BJ (cell line): ENCODE measurements around the gene PCLAF. TPM values are rescaled to one million over a fixed set of nuclear protein-coding genes. Genes with fewer than 3 reads are reported as not detected.

ENCODE experiments used
- CTCF ChIA-PET: fragments of 350-600 bp; formaldehyde crosslinking; extraction: SDS; loops from one replicate; lab custom pipeline; 2021; ENCODE audit warnings: antibody characterized with exemption, inconsistent platforms; lab: Yijun Ruan, JAX
- POLR2A ChIA-PET: fragments of 300-600 bp; sonication (Branson Sonifier 250); formaldehyde crosslinking; extraction: SDS; loops from one replicate; lab custom pipeline; 2021; ENCODE audit warnings: antibody characterized with exemption; lab: Charles Lee
- DNase-seq: peaks from one replicate; pipeline ENCODE4 v3.0.0-alpha.2; 2011; ENCODE audit warnings: low read depth
- H3K27me3 ChIP-seq: 2 replicates; pipeline ENCODE4 v1.6.0; 2011; ENCODE audit warnings: low read length; ENCODE audit not compliant: control insufficient read depth, insufficient read depth
- H3K36me3 ChIP-seq: 2 replicates; pipeline ENCODE4 v1.5.1; 2011; ENCODE audit warnings: low read length; ENCODE audit not compliant: control insufficient read depth, insufficient read depth
- H3K4me3 ChIP-seq: 2 replicates; pipeline ENCODE4 v1.5.1; 2011; ENCODE audit warnings: low read depth, mild to moderate bottlenecking, control low read depth, low read length
- polyA plus RNA-seq: library from polyadenylated mRNA; depleted of rRNA; stranded (reverse); fragments of >200 nt; gene quantifications from 2 replicates; pipeline ENCODE4 v1.2.3, GENCODE V29; 2011
- TF ChIP-seq, protein P1 (sequence below): IDR thresholded peaks from 2 replicates; pipeline ENCODE4 v1.5.1; 2011; ENCODE audit warnings: low read depth, mild to moderate bottlenecking, control low read depth, inconsistent platforms, low read length, moderate library complexity; ENCODE audit not compliant: insufficient read depth

Gene PCLAF
- polyA plus RNA-seq, 1 experiment = 143 TPM

DNA sequence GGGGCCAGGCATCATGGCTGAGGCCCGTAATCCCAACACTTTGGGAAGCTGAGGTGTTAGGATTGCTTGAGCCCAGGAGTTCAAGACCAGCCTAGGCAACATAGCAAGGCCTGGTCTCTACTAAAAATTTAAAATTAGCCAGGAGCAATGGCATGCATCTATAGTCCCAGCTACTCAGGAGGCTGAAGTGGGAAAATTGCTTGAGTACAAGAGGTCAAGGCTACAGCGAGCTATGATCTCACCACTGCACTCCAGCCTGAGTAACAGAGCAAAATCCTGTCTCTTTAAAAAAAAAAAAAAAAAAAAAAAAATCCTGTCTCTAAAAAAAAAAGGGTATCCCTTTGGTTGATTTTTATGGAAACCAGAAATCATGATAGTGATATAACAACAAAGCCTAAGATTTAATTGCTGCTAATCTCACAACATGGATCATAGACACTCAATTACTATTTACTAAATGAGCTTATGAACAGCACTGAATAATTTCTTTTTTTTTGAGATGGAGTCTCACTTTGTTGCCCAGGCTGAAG lies 12.1 kb downstream of the PCLAF start:
- CTCF ChIA-PET = interaction anchor here (0.6 to 1.2 kb wide), 2 partner anchors 13 to 525 kb away, joined by 3 read pairs; partner anchors contain the start of gene CSNK1G1
- Histone ChIP-seq H3K36me3 (no peaks in the 10 kb centered on the region), H3K4me3 (no peak overlapping the region), H3K27me3 (no peaks in the 10 kb centered on the region)
- POLR2A ChIA-PET = no interaction called here
- TF ChIP-seq, protein P1, sequence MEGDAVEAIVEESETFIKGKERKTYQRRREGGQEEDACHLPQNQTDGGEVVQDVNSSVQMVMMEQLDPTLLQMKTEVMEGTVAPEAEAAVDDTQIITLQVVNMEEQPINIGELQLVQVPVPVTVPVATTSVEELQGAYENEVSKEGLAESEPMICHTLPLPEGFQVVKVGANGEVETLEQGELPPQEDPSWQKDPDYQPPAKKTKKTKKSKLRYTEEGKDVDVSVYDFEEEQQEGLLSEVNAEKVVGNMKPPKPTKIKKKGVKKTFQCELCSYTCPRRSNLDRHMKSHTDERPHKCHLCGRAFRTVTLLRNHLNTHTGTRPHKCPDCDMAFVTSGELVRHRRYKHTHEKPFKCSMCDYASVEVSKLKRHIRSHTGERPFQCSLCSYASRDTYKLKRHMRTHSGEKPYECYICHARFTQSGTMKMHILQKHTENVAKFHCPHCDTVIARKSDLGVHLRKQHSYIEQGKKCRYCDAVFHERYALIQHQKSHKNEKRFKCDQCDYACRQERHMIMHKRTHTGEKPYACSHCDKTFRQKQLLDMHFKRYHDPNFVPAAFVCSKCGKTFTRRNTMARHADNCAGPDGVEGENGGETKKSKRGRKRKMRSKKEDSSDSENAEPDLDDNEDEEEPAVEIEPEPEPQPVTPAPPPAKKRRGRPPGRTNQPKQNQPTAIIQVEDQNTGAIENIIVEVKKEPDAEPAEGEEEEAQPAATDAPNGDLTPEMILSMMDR = no peak
- DNase-seq = no peak

DNA sequence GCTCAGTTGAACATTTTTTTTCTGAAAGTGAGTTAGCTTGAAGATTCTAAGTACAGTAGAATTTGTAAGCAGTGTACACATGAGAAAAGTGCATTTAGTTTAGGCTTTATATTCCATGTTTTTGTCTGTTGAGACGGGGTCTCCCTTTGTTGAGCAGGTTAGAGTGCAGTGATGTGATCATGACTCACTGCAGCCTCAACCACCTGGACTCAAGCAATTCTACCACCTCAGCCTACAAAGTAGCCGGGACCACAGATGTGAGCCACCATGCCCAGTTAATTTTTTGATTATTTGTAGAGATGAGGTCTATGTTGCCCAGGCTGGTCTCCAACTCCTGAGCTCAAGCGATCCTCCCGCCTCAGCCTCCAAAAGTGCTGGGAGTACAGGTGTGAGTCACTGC lies 20.0 kb downstream of the PCLAF start:
- no peaks in the 10 kb centered on the region for H3K27me3 ChIP-seq
- DNase-seq = no peak
- CTCF ChIA-PET = no interaction called here
- TF ChIP-seq, protein P1 = no peak
- no peaks in the 10 kb centered on the region for H3K36me3 ChIP-seq
- POLR2A ChIA-PET = no interaction called here
- H3K4me3 ChIP-seq = no peak overlapping the region

DNA sequence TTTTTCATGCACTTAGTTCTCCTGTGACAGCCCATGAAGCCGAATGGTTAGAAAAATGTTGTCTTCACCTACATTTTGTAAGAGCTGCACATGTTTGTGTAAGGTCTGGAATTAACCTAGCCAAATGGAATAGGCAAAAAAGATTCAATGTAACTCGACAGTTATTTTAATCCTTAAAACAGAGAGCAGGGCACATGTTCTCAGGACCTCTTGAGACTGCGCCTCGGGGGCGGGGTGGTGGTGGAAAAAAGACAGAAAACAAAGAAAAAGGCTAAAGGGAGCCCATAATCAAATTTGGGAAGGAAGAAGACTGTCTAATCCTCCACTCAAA lies 24.6 kb downstream of the PCLAF start:
- DNase-seq = no peak
- TF ChIP-seq, protein P1 = no peak
- Histone ChIP-seq H3K36me3 (no peaks in the 10 kb centered on the region), H3K4me3 (peak overlapping the region; percentile 96), H3K27me3 (no peaks in the 10 kb centered on the region)
- ChIA-PET POLR2A (no interaction called here), CTCF (interaction anchor here (0.7 to 1.4 kb wide), 8 partner anchors 9 to 323 kb away, joined by 3 to 6 read pairs (median 4); no protein-coding TSS in a partner anchor)

DNA sequence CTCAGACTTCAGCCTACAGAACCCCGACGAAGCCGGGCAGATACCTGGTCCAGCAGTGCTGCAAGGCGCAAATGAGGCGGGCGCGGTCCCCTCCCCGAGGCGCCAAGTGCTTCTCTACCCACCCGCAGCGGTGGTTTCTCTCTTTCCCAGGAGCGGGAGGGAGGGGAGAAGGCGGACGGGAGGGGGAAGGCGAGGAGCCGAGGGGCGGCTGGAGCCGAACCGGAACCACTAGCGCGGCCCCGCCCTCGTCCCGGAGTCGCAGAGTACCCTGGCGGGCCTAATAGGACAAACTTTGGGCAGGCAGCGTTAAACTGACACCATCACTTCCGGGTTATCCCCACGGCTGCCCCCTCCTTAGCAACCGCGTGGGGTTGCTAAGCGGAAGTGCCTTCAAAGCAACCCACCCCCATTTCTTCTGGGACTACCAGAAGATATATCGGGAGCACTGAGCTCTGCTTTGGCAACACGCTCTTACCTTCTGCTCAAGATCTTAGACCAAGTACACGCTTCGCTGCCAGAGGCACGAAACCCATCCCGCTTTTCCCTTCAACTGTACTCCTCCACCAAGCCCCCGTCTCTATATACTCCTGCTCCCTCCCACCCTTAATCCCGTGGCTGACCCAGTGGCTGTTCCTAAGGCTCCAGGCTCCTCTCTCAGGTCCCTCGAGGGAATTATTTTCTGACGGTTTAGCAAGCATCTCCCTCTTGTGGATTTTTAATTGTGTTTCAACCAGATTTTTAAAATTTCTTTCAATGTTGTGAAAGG lies 25.1 kb downstream of the PCLAF start, which contains the start of gene CSNK1G1:
CSNK1G1 (minus strand) TSS at position 230 of the 766 bp plus-strand sequence. CDS start 55,674 bp downstream, outside the sequence.
- POLR2A ChIA-PET = no interaction called here
- TF ChIP-seq, protein P1 = peak; percentile 48
- peak within 1 kb of the TSS; percentile 96 for H3K4me3 ChIP-seq
- no peaks in the 10 kb centered on the region for H3K36me3 ChIP-seq
- peak; percentile 89 for DNase-seq
- no peaks in the 10 kb centered on the region for H3K27me3 ChIP-seq
- CTCF ChIA-PET = interaction anchor here (0.7 to 1.9 kb wide), 12 partner anchors 9 to 324 kb away, joined by 3 to 9 read pairs (median 4); no protein-coding TSS in a partner anchor

DNA sequence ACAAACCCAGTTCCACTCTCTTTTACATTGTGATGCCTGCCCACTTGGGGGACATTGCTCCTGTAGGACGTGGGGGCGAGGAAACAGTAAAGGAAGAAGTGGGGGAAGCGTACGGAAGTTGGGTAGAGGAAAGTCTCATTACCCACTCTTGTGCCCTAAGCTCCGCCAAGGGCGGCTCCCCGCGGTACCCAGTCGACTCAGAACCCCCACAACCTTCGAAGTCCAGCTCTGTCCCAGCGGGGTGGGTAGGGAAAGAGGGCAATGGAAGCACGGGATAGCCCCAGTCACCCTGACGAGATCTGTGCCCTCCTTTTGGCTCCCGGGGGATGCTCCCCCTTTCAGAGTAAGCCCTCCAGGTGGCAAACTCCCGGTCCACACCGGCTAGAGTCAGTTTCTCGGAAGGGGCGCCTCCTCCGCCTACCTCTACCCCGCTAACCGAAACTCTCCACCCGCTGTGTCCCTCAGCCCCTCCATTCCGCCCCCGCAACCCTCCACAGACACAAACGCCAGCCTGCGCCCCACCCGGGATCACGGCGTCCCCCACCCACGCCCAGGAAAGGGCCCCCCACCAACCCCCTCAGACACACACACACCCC lies 25.8 kb downstream of the PCLAF start:
- POLR2A ChIA-PET = no interaction called here

More for the DNA sequence above, 25.8 kb downstream of the PCLAF start:
- TF ChIP-seq, protein P1 = no peak
- Histone ChIP-seq H3K36me3 (no peaks in the 10 kb centered on the region), H3K4me3 (peak overlapping the region; percentile 96), H3K27me3 (no peaks in the 10 kb centered on the region)
- CTCF ChIA-PET = interaction anchor here (0.7 to 1.9 kb wide), 9 partner anchors 8 to 324 kb away, joined by 3 to 9 read pairs (median 4); no protein-coding TSS in a partner anchor
- DNase-seq = no peak
